Measurements from ENCODE around the gene PNMT.
A peak's percentile ranks its signal among the peaks of the same experiment; 100 is the strongest.

The PNMT gene

GRCh38 chr17:39667262-39667944 is 850 bp upstream of the PNMT start:
- Histone ChIP-seq H2AK5ac (ENCODE audit: low read length) (no peak overlapping the region), H3K79me2 (ENCODE audit: control insufficient read depth, insufficient read depth, low read length) (no peaks in the 10 kb centered on the region), H2BK120ac (ENCODE audit: low read depth, low read length) (no peak overlapping the region), H3K79me1 (ENCODE audit: low read length) (no peaks in the 10 kb centered on the region), H3K27ac (ENCODE audit: low read depth, low read length) (no peak overlapping the region), H2BK15ac (replicated peaks; ENCODE audit: low read depth) (no peak overlapping the region), H3K27me3 (ENCODE audit: insufficient read depth, low read length, poor library complexity) (peaks cover 2% of the 10 kb centered on the region), H3K4me3 (ENCODE audit: low read length) (no peak overlapping the region), H3K4ac (ENCODE audit: low read depth, low read length) (no peak overlapping the region), H3K4me1 (ENCODE audit: control insufficient read depth, low read depth, low read length) (peaks cover 2% of the 10 kb centered on the region), H3K18ac (ENCODE audit: low read length) (no peak overlapping the region), H4K8ac (ENCODE audit: low read depth, low read length) (no peak overlapping the region), H3K4me2 (ENCODE audit: low read length) (peak overlapping the region; percentile 42), H3K23ac (ENCODE audit: low read length) (no peak overlapping the region), H4K5ac (ENCODE audit: low read length) (no peak overlapping the region), H3K36me3 (ENCODE audit: control insufficient read depth, insufficient read depth, low read length) (no peaks in the 10 kb centered on the region), H3K56ac (ENCODE audit: low read length) (peak overlapping the region; percentile 64), H3K9ac (ENCODE audit: low read length) (peak overlapping the region; percentile 40), H2BK5ac (ENCODE audit: low read length) (no peak overlapping the region)
- no CpG with 5 or more reads among the region's 49 CpGs for WGBS (ENCODE audit: extremely low coverage, insufficient coverage, low lambda C conversion rate)
- DNase-seq, result no peak

GRCh38 chr17:39669897-39670735 is 1.9 kb downstream of the PNMT start:
- Histone ChIP-seq H2BK120ac (ENCODE audit: low read depth, low read length) (no peak overlapping the region), H4K8ac (ENCODE audit: low read depth, low read length) (no peak overlapping the region), H3K23ac (ENCODE audit: low read length) (no peak overlapping the region), H3K4me1 (ENCODE audit: control insufficient read depth, low read depth, low read length) (no peaks in the 10 kb centered on the region), H3K56ac (ENCODE audit: low read length) (no peak overlapping the region), H3K4ac (ENCODE audit: low read depth, low read length) (no peak overlapping the region), H3K79me2 (ENCODE audit: control insufficient read depth, insufficient read depth, low read length) (no peaks in the 10 kb centered on the region), H3K27me3 (ENCODE audit: insufficient read depth, low read length, poor library complexity) (peaks cover 2% of the 10 kb centered on the region), H3K4me2 (ENCODE audit: low read length) (no peak overlapping the region), H3K18ac (ENCODE audit: low read length) (no peak overlapping the region), H2AK5ac (ENCODE audit: low read length) (no peak overlapping the region), H3K79me1 (ENCODE audit: low read length) (no peaks in the 10 kb centered on the region), H2BK15ac (replicated peaks; ENCODE audit: low read depth) (no peak overlapping the region), H3K27ac (ENCODE audit: low read depth, low read length) (no peak overlapping the region), H2BK5ac (ENCODE audit: low read length) (no peak overlapping the region), H3K36me3 (ENCODE audit: control insufficient read depth, insufficient read depth, low read length) (no peaks in the 10 kb centered on the region), H3K9ac (ENCODE audit: low read length) (no peak overlapping the region), H3K4me3 (ENCODE audit: low read length) (no peak overlapping the region), H4K5ac (ENCODE audit: low read length) (no peak overlapping the region)
- DNase-seq, result no peak
- no CpG with 5 or more reads among the region's 23 CpGs for WGBS (ENCODE audit: extremely low coverage, insufficient coverage, low lambda C conversion rate)

GRCh38 chr17:39670746-39671145 is 2.5 kb downstream of the PNMT start:
- Histone ChIP-seq H3K4me2 (ENCODE audit: low read length) (no peak overlapping the region), H3K27me3 (ENCODE audit: insufficient read depth, low read length, poor library complexity) (peaks cover 2% of the 10 kb centered on the region), H2BK5ac (ENCODE audit: low read length) (no peak overlapping the region), H2BK120ac (ENCODE audit: low read depth, low read length) (no peak overlapping the region), H3K56ac (ENCODE audit: low read length) (no peak overlapping the region), H4K5ac (ENCODE audit: low read length) (no peak overlapping the region), H3K79me1 (ENCODE audit: low read length) (no peaks in the 10 kb centered on the region), H4K8ac (ENCODE audit: low read depth, low read length) (no peak overlapping the region), H3K4ac (ENCODE audit: low read depth, low read length) (no peak overlapping the region), H3K79me2 (ENCODE audit: control insufficient read depth, insufficient read depth, low read length) (no peaks in the 10 kb centered on the region), H3K18ac (ENCODE audit: low read length) (no peak overlapping the region), H2AK5ac (ENCODE audit: low read length) (no peak overlapping the region), H3K27ac (ENCODE audit: low read depth, low read length) (no peak overlapping the region), H3K4me1 (ENCODE audit: control insufficient read depth, low read depth, low read length) (no peaks in the 10 kb centered on the region), H3K23ac (ENCODE audit: low read length) (no peak overlapping the region), H3K4me3 (ENCODE audit: low read length) (no peak overlapping the region), H3K36me3 (ENCODE audit: control insufficient read depth, insufficient read depth, low read length) (no peaks in the 10 kb centered on the region), H3K9ac (ENCODE audit: low read length) (no peak overlapping the region), H2BK15ac (replicated peaks; ENCODE audit: low read depth) (no peak overlapping the region)
- DNase-seq, result no peak
- WGBS (ENCODE audit: extremely low coverage, insufficient coverage, low lambda C conversion rate), result no CpG with 5 or more reads among the region's 4 CpGs

- H2BK15ac ChIP-seq (replicated peaks; ENCODE audit: low read depth), result no peak overlapping the region
- H3K27me3 ChIP-seq (ENCODE audit: insufficient read depth, low read length, poor library complexity), result peaks cover 2% of the 10 kb centered on the region
- H3K4me2 ChIP-seq (ENCODE audit: low read length), result no peak overlapping the region
- no peak overlapping the region for H3K4me3 ChIP-seq (ENCODE audit: low read length)
- no peak overlapping the region for H2BK120ac ChIP-seq (ENCODE audit: low read depth, low read length)
- no peaks in the 10 kb centered on the region for H3K4me1 ChIP-seq (ENCODE audit: control insufficient read depth, low read depth, low read length)
- H3K4ac ChIP-seq (ENCODE audit: low read depth, low read length), result no peak overlapping the region
- no peak overlapping the region for H3K23ac ChIP-seq (ENCODE audit: low read length)
- H3K79me2 ChIP-seq (ENCODE audit: control insufficient read depth, insufficient read depth, low read length), result no peaks in the 10 kb centered on the region
- DNase-seq, result peak; percentile 70
- no peak overlapping the region for H3K27ac ChIP-seq (ENCODE audit: low read depth, low read length)
- H3K36me3 ChIP-seq (ENCODE audit: control insufficient read depth, insufficient read depth, low read length), result no peaks in the 10 kb centered on the region
- H2AK5ac ChIP-seq (ENCODE audit: low read length), result no peak overlapping the region
- no peak overlapping the region for H3K18ac ChIP-seq (ENCODE audit: low read length)
- H3K56ac ChIP-seq (ENCODE audit: low read length), result peak overlapping the region; percentile 57
- no peak overlapping the region for H4K8ac ChIP-seq (ENCODE audit: low read depth, low read length)
- H4K5ac ChIP-seq (ENCODE audit: low read length), result no peak overlapping the region
- 100% methylated on average over 5 of the region's 19 CpGs for WGBS (ENCODE audit: extremely low coverage, insufficient coverage, low lambda C conversion rate)
- no peak overlapping the region for H2BK5ac ChIP-seq (ENCODE audit: low read length)
- H3K79me1 ChIP-seq (ENCODE audit: low read length), result no peaks in the 10 kb centered on the region
- H3K9ac ChIP-seq (ENCODE audit: low read length), result no peak overlapping the region
Observed at GRCh38 chr17:39671651-39672521, 3.6 kb downstream of the PNMT start.

GRCh38 chr17:39672522-39673334 is 4.5 kb downstream of the PNMT start:
- no peak overlapping the region for H3K9ac ChIP-seq (ENCODE audit: low read length)
- no peak overlapping the region for H4K5ac ChIP-seq (ENCODE audit: low read length)
- no peak overlapping the region for H2AK5ac ChIP-seq (ENCODE audit: low read length)
- no peak for DNase-seq
- no peak overlapping the region for H4K8ac ChIP-seq (ENCODE audit: low read depth, low read length)
- no CpG with 5 or more reads among the region's 15 CpGs for WGBS (ENCODE audit: extremely low coverage, insufficient coverage, low lambda C conversion rate)
- no peaks in the 10 kb centered on the region for H3K4me1 ChIP-seq (ENCODE audit: control insufficient read depth, low read depth, low read length)
- H2BK15ac ChIP-seq (replicated peaks; ENCODE audit: low read depth), result no peak overlapping the region
- H2BK120ac ChIP-seq (ENCODE audit: low read depth, low read length), result no peak overlapping the region
- H3K36me3 ChIP-seq (ENCODE audit: control insufficient read depth, insufficient read depth, low read length), result no peaks in the 10 kb centered on the region
- no peak overlapping the region for H3K4me3 ChIP-seq (ENCODE audit: low read length)
- no peak overlapping the region for H3K23ac ChIP-seq (ENCODE audit: low read length)
- no peaks in the 10 kb centered on the region for H3K27me3 ChIP-seq (ENCODE audit: insufficient read depth, low read length, poor library complexity)
- no peak overlapping the region for H2BK5ac ChIP-seq (ENCODE audit: low read length)
- H3K56ac ChIP-seq (ENCODE audit: low read length), result no peak overlapping the region
- H3K79me1 ChIP-seq (ENCODE audit: low read length), result no peaks in the 10 kb centered on the region
- H3K18ac ChIP-seq (ENCODE audit: low read length), result no peak overlapping the region
- no peaks in the 10 kb centered on the region for H3K79me2 ChIP-seq (ENCODE audit: control insufficient read depth, insufficient read depth, low read length)
- H3K27ac ChIP-seq (ENCODE audit: low read depth, low read length), result no peak overlapping the region
- H3K4me2 ChIP-seq (ENCODE audit: low read length), result no peak overlapping the region
- no peak overlapping the region for H3K4ac ChIP-seq (ENCODE audit: low read depth, low read length)
